ENCODE measurements around the gene PARP1.

The PARP1 gene

DNA sequence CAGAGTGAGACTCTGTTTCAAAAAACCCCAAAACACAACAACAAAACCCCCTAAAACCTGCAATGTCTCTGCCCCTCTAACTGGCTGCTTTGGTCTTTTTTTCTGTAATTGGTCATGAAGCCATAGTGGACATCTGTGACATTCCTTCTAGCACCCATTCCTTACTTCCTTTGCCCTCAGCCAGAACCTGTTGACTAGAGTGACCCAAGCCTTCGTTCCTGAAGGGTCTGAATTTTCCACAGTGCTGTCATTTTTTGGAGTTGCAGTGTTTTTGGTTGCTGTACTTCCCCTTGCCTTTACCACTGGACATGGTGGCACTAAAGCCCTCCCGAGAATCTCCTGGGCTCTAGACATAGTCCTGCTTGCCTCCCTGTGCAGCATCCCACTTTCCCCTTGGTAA is 50.5 kb downstream of the PARP1 start:
- no peak for DNase-seq (ENCODE audit: low read depth)
- H3K4me3 ChIP-seq (ENCODE audit: low read depth, low read length): no peak overlapping the region
- TF ChIP-seq, protein P1, sequence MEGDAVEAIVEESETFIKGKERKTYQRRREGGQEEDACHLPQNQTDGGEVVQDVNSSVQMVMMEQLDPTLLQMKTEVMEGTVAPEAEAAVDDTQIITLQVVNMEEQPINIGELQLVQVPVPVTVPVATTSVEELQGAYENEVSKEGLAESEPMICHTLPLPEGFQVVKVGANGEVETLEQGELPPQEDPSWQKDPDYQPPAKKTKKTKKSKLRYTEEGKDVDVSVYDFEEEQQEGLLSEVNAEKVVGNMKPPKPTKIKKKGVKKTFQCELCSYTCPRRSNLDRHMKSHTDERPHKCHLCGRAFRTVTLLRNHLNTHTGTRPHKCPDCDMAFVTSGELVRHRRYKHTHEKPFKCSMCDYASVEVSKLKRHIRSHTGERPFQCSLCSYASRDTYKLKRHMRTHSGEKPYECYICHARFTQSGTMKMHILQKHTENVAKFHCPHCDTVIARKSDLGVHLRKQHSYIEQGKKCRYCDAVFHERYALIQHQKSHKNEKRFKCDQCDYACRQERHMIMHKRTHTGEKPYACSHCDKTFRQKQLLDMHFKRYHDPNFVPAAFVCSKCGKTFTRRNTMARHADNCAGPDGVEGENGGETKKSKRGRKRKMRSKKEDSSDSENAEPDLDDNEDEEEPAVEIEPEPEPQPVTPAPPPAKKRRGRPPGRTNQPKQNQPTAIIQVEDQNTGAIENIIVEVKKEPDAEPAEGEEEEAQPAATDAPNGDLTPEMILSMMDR (IDR thresholded peaks at IDR 0.05; ENCODE audit: insufficient read depth, low read depth, low read length, missing control alignments): no peak

DNA sequence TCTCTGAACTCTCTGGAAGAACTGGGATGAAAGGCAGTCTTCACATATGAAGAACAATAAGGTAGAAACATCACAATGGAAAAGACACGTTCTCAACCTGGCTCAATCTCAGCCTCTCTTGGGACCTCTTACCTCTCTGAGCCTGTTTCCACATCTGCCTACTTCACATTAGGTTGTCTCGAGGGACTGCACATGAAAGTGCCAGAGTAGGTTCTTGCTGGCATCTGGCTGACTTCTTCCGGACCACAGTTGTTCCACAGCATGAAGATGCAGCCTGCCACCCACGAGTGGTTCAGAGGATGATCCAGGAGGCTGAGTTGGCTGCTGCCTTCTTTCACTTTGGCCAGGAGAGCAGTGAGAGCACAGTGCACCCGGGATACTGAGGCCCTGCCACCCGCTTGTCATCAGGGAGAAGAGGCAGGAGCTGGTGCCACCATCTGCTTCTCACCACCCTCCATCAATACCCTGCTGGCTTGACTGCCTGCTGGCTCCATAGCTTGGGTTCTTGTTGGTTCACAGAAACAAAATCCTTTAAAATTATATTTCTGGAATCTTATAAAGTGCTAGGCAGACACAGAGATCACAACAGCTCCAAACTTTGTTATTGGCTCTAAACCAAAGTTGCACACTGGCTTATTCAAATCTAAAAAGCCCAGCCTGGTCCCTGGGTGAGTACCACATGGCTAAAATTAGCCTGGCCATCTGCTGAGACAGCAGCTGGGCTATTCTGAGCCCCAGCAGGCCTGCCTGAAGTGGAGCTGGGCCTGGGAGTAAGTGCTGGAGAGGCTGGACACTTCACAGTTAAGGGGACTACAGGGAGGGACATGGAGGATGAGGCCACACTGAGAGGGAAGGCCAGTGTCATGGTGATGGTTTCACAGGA is 52.0 kb downstream of the PARP1 start:
- H3K4me3 ChIP-seq (ENCODE audit: low read depth, low read length): peak overlapping the region; percentile 6; the same call in 1 of the 2 replicates
- DNase-seq (ENCODE audit: low read depth): peak; percentile 50
- TF ChIP-seq, protein P1 (IDR thresholded peaks at IDR 0.05; ENCODE audit: insufficient read depth, low read depth, low read length, missing control alignments): no peak

DNA sequence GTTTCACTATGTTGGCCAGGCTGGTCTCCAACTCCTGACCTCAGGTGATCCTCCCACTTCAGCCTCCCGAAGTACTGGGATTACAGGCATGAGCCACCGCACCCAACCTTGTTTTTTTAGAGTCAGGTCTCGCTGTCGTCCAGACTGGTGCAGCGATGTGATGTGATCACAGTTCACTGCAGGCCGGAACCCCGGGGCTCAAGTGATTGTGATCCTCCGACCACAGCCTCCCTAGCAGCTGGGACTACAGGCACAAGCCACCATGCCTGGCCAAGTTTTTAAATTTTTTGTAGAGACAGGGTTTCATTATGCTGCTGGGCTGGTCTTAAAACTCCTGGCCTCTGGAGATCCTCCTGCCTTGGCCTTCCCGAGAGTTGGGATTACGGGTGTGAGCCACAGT is 52.9 kb downstream of the PARP1 start:
- TF ChIP-seq, protein P1 (IDR thresholded peaks at IDR 0.05; ENCODE audit: insufficient read depth, low read depth, low read length, missing control alignments): no peak
- no peak for DNase-seq (ENCODE audit: low read depth)
- no peak overlapping the region for H3K4me3 ChIP-seq (ENCODE audit: low read depth, low read length)

DNA sequence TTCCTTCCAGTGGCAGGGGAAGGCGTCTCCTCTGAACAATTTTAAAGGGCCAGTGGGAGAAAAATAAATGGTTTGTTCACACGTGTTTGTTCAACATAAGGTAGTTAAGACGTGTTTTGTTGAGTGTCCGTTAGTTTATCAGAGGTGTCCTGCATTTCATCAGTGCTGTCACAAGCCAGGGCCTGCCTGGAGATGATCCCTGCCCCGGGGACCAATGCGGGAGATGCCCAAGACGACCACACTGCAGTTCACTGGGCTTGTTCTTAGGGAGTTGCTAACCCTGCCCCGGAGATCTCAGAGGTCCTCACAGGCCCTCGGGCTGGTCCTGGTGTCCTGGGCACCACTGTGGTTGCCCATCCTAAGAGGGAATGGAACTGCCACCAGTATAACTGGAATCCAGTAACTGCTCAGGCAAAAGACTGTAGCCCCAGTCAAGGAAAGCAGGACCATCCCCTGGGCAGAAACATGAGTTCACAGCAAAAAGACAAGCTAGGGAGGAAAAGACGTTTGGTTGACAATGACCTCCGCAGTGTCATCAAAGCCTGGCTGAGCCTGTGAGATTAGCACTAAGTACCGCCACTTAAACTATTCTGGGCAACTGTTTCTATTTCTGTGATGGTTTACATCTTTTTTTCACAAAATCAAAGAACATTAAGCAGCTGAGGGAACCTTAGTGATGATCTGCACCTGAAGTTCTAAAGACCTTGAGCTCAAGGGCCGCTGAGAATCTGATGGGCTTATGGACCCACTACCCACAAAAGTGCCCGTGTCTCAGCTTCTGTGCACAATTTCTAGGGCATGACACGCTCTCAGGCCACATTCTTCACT is 54.0 kb downstream of the PARP1 start:
- no peak overlapping the region for H3K4me3 ChIP-seq (ENCODE audit: low read depth, low read length)
- no peak for DNase-seq (ENCODE audit: low read depth)
- TF ChIP-seq, protein P1 (IDR thresholded peaks at IDR 0.05; ENCODE audit: insufficient read depth, low read depth, low read length, missing control alignments): no peak

DNA sequence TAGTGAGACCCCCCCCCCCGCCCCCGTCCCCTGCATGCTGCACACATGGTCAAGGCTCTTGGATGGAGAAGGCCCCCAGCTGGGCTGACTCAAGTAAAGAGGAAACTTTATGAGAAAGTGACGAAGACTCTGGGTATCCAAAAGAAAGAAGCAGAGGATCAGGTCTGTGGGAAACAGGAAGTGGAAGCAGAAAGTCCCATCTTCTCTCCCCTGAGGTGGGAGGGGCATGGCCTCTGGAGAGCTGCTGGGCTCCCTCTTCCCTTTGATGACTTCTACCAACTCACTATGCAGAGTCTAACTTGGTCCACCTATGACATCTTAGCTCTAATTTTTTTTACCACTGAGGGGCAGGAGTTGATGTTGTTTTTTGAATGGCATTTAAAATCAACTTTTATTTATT is 56.2 kb downstream of the PARP1 start:
- H3K4me3 ChIP-seq (ENCODE audit: low read depth, low read length): no peak overlapping the region
- peak; percentile 22 for DNase-seq (ENCODE audit: low read depth)
- TF ChIP-seq, protein P1 (IDR thresholded peaks at IDR 0.05; ENCODE audit: insufficient read depth, low read depth, low read length, missing control alignments): no peak

DNA sequence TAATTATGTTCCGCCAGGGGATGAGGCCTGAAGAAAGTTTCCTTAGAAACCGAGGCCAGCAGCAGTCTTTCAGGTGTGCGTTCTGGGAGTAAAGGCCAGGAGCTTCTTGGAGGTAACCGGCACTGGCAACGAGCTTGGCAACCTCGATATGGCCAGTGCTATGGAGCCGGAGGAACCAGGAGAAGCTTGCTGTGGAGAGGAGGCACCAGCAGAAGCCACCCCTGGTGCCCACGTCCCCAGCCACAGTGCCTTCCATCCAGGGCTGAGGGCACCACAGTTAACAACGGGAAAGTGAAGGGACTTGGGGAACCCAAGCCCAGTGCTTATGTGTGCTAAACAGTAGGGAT is 57.4 kb downstream of the PARP1 start:
- TF ChIP-seq, protein P1 (IDR thresholded peaks at IDR 0.05; ENCODE audit: insufficient read depth, low read depth, low read length, missing control alignments): no peak
- DNase-seq (ENCODE audit: low read depth): no peak
- no peak overlapping the region for H3K4me3 ChIP-seq (ENCODE audit: low read depth, low read length)

Data from GM12865 (cell line).